ENCODE measurements around the gene MEAK7.

The MEAK7 gene

GRCh38 chr16:84497418-84498222 is 6.8 kb downstream of the MEAK7 start:
- TF ChIP-seq, protein P1, sequence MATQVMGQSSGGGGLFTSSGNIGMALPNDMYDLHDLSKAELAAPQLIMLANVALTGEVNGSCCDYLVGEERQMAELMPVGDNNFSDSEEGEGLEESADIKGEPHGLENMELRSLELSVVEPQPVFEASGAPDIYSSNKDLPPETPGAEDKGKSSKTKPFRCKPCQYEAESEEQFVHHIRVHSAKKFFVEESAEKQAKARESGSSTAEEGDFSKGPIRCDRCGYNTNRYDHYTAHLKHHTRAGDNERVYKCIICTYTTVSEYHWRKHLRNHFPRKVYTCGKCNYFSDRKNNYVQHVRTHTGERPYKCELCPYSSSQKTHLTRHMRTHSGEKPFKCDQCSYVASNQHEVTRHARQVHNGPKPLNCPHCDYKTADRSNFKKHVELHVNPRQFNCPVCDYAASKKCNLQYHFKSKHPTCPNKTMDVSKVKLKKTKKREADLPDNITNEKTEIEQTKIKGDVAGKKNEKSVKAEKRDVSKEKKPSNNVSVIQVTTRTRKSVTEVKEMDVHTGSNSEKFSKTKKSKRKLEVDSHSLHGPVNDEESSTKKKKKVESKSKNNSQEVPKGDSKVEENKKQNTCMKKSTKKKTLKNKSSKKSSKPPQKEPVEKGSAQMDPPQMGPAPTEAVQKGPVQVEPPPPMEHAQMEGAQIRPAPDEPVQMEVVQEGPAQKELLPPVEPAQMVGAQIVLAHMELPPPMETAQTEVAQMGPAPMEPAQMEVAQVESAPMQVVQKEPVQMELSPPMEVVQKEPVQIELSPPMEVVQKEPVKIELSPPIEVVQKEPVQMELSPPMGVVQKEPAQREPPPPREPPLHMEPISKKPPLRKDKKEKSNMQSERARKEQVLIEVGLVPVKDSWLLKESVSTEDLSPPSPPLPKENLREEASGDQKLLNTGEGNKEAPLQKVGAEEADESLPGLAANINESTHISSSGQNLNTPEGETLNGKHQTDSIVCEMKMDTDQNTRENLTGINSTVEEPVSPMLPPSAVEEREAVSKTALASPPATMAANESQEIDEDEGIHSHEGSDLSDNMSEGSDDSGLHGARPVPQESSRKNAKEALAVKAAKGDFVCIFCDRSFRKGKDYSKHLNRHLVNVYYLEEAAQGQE (IDR thresholded peaks at IDR 0.05; ENCODE audit: low read depth): no peak
- TF ChIP-seq RAD21 (IDR thresholded peaks at IDR 0.05; ENCODE audit: low read depth): no peak
- TF ChIP-seq TAF1 (IDR thresholded peaks at IDR 0.05; ENCODE audit: low read depth): no peak
- TF ChIP-seq TCF12 (IDR thresholded peaks at IDR 0.05; ENCODE audit: low read depth): no peak
- no peak for TF ChIP-seq EGR1 (IDR thresholded peaks at IDR 0.05)
- no peak for TF ChIP-seq USF1 (IDR thresholded peaks at IDR 0.05)
- TF ChIP-seq YY1 (IDR thresholded peaks at IDR 0.05; ENCODE audit: low read depth): no peak
- no peak for TF ChIP-seq CEBPB (IDR thresholded peaks at IDR 0.05)
- no peak for TF ChIP-seq CREB1 (IDR thresholded peaks at IDR 0.05; ENCODE audit: low read depth)
- TF ChIP-seq FOXM1 (IDR thresholded peaks at IDR 0.05; ENCODE audit: borderline replicate concordance, low read depth): no peak
- no peak for TF ChIP-seq EP300 (IDR thresholded peaks at IDR 0.05; ENCODE audit: borderline replicate concordance)
- no peak for TF ChIP-seq NFIC (IDR thresholded peaks at IDR 0.05)
- no peak for TF ChIP-seq ZBTB7A (IDR thresholded peaks at IDR 0.05; ENCODE audit: low read depth)
- no peak for TF ChIP-seq MAX (IDR thresholded peaks at IDR 0.05)
- no peak for TF ChIP-seq TEAD4 (IDR thresholded peaks at IDR 0.05)

GRCh38 chr16:84496991-84497390 is 7.5 kb downstream of the MEAK7 start:
- TF ChIP-seq TCF12 (IDR thresholded peaks at IDR 0.05; ENCODE audit: low read depth) (no peak), ZBTB7A (IDR thresholded peaks at IDR 0.05; ENCODE audit: low read depth) (no peak), YY1 (IDR thresholded peaks at IDR 0.05; ENCODE audit: low read depth) (no peak), USF1 (IDR thresholded peaks at IDR 0.05) (no peak), MAX (IDR thresholded peaks at IDR 0.05) (no peak), RAD21 (IDR thresholded peaks at IDR 0.05; ENCODE audit: low read depth) (no peak), CREB1 (IDR thresholded peaks at IDR 0.05; ENCODE audit: low read depth) (no peak), FOXM1 (IDR thresholded peaks at IDR 0.05; ENCODE audit: borderline replicate concordance, low read depth) (no peak), NFIC (IDR thresholded peaks at IDR 0.05) (no peak), TAF1 (IDR thresholded peaks at IDR 0.05; ENCODE audit: low read depth) (no peak), EP300 (IDR thresholded peaks at IDR 0.05; ENCODE audit: borderline replicate concordance) (no peak), EGR1 (IDR thresholded peaks at IDR 0.05) (no peak), TEAD4 (IDR thresholded peaks at IDR 0.05) (no peak), CEBPB (IDR thresholded peaks at IDR 0.05) (no peak)
- TF ChIP-seq, protein P1 (IDR thresholded peaks at IDR 0.05; ENCODE audit: low read depth): no peak

- TF ChIP-seq RAD21 (IDR thresholded peaks at IDR 0.05; ENCODE audit: low read depth): no peak
- TF ChIP-seq TCF12 (IDR thresholded peaks at IDR 0.05; ENCODE audit: low read depth): no peak
- no peak for TF ChIP-seq EP300 (IDR thresholded peaks at IDR 0.05; ENCODE audit: borderline replicate concordance)
- no peak for TF ChIP-seq EGR1 (IDR thresholded peaks at IDR 0.05)
- TF ChIP-seq CEBPB (IDR thresholded peaks at IDR 0.05): no peak
- no peak for TF ChIP-seq CREB1 (IDR thresholded peaks at IDR 0.05; ENCODE audit: low read depth)
- no peak for TF ChIP-seq TEAD4 (IDR thresholded peaks at IDR 0.05)
- TF ChIP-seq FOXM1 (IDR thresholded peaks at IDR 0.05; ENCODE audit: borderline replicate concordance, low read depth): no peak
- no peak for TF ChIP-seq ZBTB7A (IDR thresholded peaks at IDR 0.05; ENCODE audit: low read depth)
- TF ChIP-seq, protein P1 (IDR thresholded peaks at IDR 0.05; ENCODE audit: low read depth): no peak
- TF ChIP-seq MAX (IDR thresholded peaks at IDR 0.05): no peak
Measured at GRCh38 chr16:84495506-84495905, 9.0 kb downstream of the MEAK7 start.

Data from Ishikawa (cell line).